H9 (cell line): ENCODE measurements around the gene RPL15. TPM values are rescaled to one million over a fixed set of nuclear protein-coding genes. Genes with fewer than 3 reads are reported as not detected.

Source experiments
- DNase-seq: peaks from one replicate; pipeline ENCODE4 v3.0.0-alpha.2; 2017
- H2AFZ ChIP-seq: one replicate; pipeline ENCODE4 v1.6.1; 2013; ENCODE audit warnings: mild to moderate bottlenecking, low read length, control low read depth, moderate library complexity
- H2AK5ac ChIP-seq: 2 replicates; pipeline ENCODE4 v1.6.1; 2013; ENCODE audit warnings: low read length, control low read depth, mixed read lengths; ENCODE audit not compliant: insufficient read length
- H2BK120ac ChIP-seq: one replicate; pipeline ENCODE4 v1.6.1; 2013; ENCODE audit warnings: low read depth, mild to moderate bottlenecking, low read length, control low read depth, inconsistent platforms; ENCODE audit not compliant: poor library complexity, severe bottlenecking
- H2BK12ac ChIP-seq: 2 replicates; pipeline ENCODE4 v1.6.1; 2013; ENCODE audit warnings: low read length, control low read depth, mixed read lengths, low read depth; ENCODE audit not compliant: insufficient read length
- H2BK15ac ChIP-seq: 2 replicates; pipeline ENCODE4 v1.6.1; 2013; ENCODE audit warnings: low read depth, low read length, control low read depth
- H2BK20ac ChIP-seq: one replicate; pipeline ENCODE4 v1.6.1; 2013; ENCODE audit warnings: low read depth, mild to moderate bottlenecking, low read length, control low read depth, inconsistent platforms; ENCODE audit not compliant: poor library complexity, severe bottlenecking
- H2BK5ac ChIP-seq: 2 replicates; pipeline ENCODE4 v1.6.1; 2013; ENCODE audit warnings: low read length, control low read depth, mixed read lengths; ENCODE audit not compliant: insufficient read length
- H3K14ac ChIP-seq: 2 replicates; pipeline ENCODE4 v1.6.1; 2013; ENCODE audit warnings: low read length, control low read depth; ENCODE audit not compliant: insufficient read depth
- H3K18ac ChIP-seq: 2 replicates; pipeline ENCODE4 v1.6.1; 2013; ENCODE audit warnings: low read depth, mild to moderate bottlenecking, mixed read lengths, low read length, control low read depth; ENCODE audit not compliant: insufficient read length
- H3K23ac ChIP-seq: 2 replicates; pipeline ENCODE4 v1.6.1; 2013; ENCODE audit warnings: low read length, control low read depth, mixed read lengths, low read depth; ENCODE audit not compliant: insufficient read length
- H3K23me2 ChIP-seq: 2 replicates; pipeline ENCODE4 v1.6.1; 2013; ENCODE audit warnings: low read depth, mild to moderate bottlenecking, mixed read lengths, low read length, control low read depth; ENCODE audit not compliant: insufficient read length, poor library complexity, severe bottlenecking
- H3K27ac ChIP-seq: 2 replicates; pipeline ENCODE4 v1.5.1; 2013; ENCODE audit warnings: low read length, control low read depth, mixed read lengths, low read depth; ENCODE audit not compliant: insufficient read length
- H3K27me3 ChIP-seq: 2 replicates; pipeline ENCODE4 v1.6.1; 2013; ENCODE audit warnings: low read length, control low read depth, inconsistent platforms; ENCODE audit not compliant: insufficient read depth
- H3K4ac ChIP-seq: 2 replicates; pipeline ENCODE4 v1.6.1; 2013; ENCODE audit warnings: low read depth, mild to moderate bottlenecking, control low read depth, inconsistent platforms, low read length, moderate library complexity
- H3K4me1 ChIP-seq: 2 replicates; pipeline ENCODE4 v1.6.1; 2013; ENCODE audit warnings: low read length, control low read depth, inconsistent platforms; ENCODE audit not compliant: insufficient read depth
- H3K4me2 ChIP-seq: 2 replicates; pipeline ENCODE4 v1.6.1; 2013; ENCODE audit warnings: low read length, control low read depth, mixed read lengths; ENCODE audit not compliant: insufficient read length, insufficient read depth
- H3K56ac ChIP-seq: 2 replicates; pipeline ENCODE4 v1.6.1; 2013; ENCODE audit warnings: low read depth, mild to moderate bottlenecking, mixed read lengths, low read length, control low read depth; ENCODE audit not compliant: insufficient read length
- H3K79me1 ChIP-seq: 2 replicates; pipeline ENCODE4 v1.6.1; 2013; ENCODE audit warnings: low read depth, mild to moderate bottlenecking, moderate library complexity, low read length, control low read depth, inconsistent platforms; ENCODE audit not compliant: insufficient read depth, poor library complexity, severe bottlenecking
- H3K79me2 ChIP-seq: 2 replicates; pipeline ENCODE4 v1.6.1; 2013; ENCODE audit warnings: low read length, control low read depth, inconsistent platforms; ENCODE audit not compliant: insufficient read depth
- H3K9ac ChIP-seq: 2 replicates; pipeline ENCODE4 v1.6.1; 2013; ENCODE audit warnings: low read length, control low read depth, mixed read lengths; ENCODE audit not compliant: insufficient read length; ENCODE audit errors: extremely low read depth
- H3K9me3 ChIP-seq: one replicate; pipeline ENCODE4 v1.6.1; 2013; ENCODE audit warnings: low read depth, low read length, inconsistent platforms; ENCODE audit not compliant: control insufficient read depth
- H3T11ph ChIP-seq: one replicate; pipeline ENCODE4 v1.6.1; 2013; ENCODE audit warnings: mild to moderate bottlenecking, low read length, control low read depth, inconsistent platforms
- H4K20me1 ChIP-seq: one replicate; pipeline ENCODE4 v1.6.1; 2013; ENCODE audit not compliant: control insufficient read depth, insufficient read length, insufficient read depth
- H4K5ac ChIP-seq: 2 replicates; pipeline ENCODE4 v1.6.1; 2013; ENCODE audit warnings: low read depth, mild to moderate bottlenecking, mixed read lengths, low read length, control low read depth; ENCODE audit not compliant: insufficient read length
- H4K8ac ChIP-seq: replicated peaks from 2 replicates; pipeline ENCODE4 v1.6.1; 2013; ENCODE audit warnings: low read length, control low read depth, mixed read lengths, low read depth; ENCODE audit not compliant: insufficient read length
- H4K91ac ChIP-seq: 2 replicates; pipeline ENCODE4 v1.6.1; 2013; ENCODE audit warnings: low read depth, mild to moderate bottlenecking, moderate library complexity, mixed read lengths, low read length, control low read depth; ENCODE audit not compliant: insufficient read length
- H3K27ac Mint-ChIP-seq, 3 experiments: 2 replicates in 2 of 3; 3 replicates in 1 of 3; pipeline ENCODE4 v1.8.0; 2020 to 2021; ENCODE audit warnings: mixed read lengths in 3 of 3, mild to moderate bottlenecking in 1 of 3, moderate library complexity in 1 of 3
- H3K27me3 Mint-ChIP-seq: 2 replicates; pipeline ENCODE4 v1.8.0; 2021; ENCODE audit warnings: low read depth, mild to moderate bottlenecking, moderate library complexity, mixed read lengths
- H3K36me3 Mint-ChIP-seq, 3 experiments: 2 replicates in 2 of 3; 3 replicates in 1 of 3; pipeline ENCODE4 v1.8.0; 2020 to 2021; ENCODE audit warnings: low read depth in 3 of 3, mixed read lengths in 3 of 3; ENCODE audit not compliant: insufficient read depth in 1 of 3
- H3K4me1 Mint-ChIP-seq, 2 experiments: 2 replicates each; pipeline ENCODE4 v1.8.0; 2020; ENCODE audit warnings: mixed read lengths in 2 of 2
- H3K4me3 Mint-ChIP-seq, 2 experiments: 2 replicates in 1 of 2; 3 replicates in 1 of 2; pipeline ENCODE4 v1.8.0; 2020 to 2021; ENCODE audit warnings: mild to moderate bottlenecking in 2 of 2, mixed read lengths in 2 of 2, moderate library complexity in 1 of 2
- H3K9me3 Mint-ChIP-seq, 2 experiments: 2 replicates in 1 of 2; 3 replicates in 1 of 2; pipeline ENCODE4 v1.8.0; 2020; ENCODE audit warnings: mild to moderate bottlenecking in 2 of 2, mixed read lengths in 2 of 2, moderate library complexity in 1 of 2
- CTCF ChIP-seq: fragments of 200-600 bp; sonication (generic); conservative IDR thresholded peaks from 3 replicates; pipeline ENCODE4 v1.8.0; 2021; ENCODE audit warnings: antibody characterized with exemption, mild to moderate bottlenecking
- WGBS: extraction: QIAGEN DNeasy Blood & Tissue Kit; methylation state at CpG from one replicate; pipeline ENCODE4 v1.1.7; 2013; ENCODE audit warnings: missing lambda C conversion rate, low lambda C conversion rate, mixed read lengths; ENCODE audit not compliant: insufficient read length; ENCODE audit errors: extremely low coverage; 5-methylcytosine and 5-hydroxymethylcytosine counted together
- total RNA-seq: library from RNA; stranded (reverse); gene quantifications from 2 replicates; pipeline ENCODE4 v1.2.1, GENCODE V29; 2021

The RPL15 gene
- total RNA-seq, 1 experiment from 2014 or later, result 2,794 TPM

GRCh38 chr3:23934253-23934652 is 17.3 kb downstream of the RPL15 start:
- no peak overlapping the region for H3K27ac Mint-ChIP-seq
- Histone ChIP-seq H3K18ac (no peak overlapping the region), H4K5ac (no peak overlapping the region), H3K79me1 (no peaks in the 10 kb centered on the region), H3K56ac (no peak overlapping the region), H3T11ph (no peak overlapping the region), H4K91ac (no peak overlapping the region), H3K14ac (no peak overlapping the region), H2AK5ac (no peak overlapping the region), H3K79me2 (no peaks in the 10 kb centered on the region), H3K4me1 (no peaks in the 10 kb centered on the region), H2BK15ac (no peak overlapping the region), H2BK120ac (no peak overlapping the region), H2BK12ac (no peak overlapping the region), H3K4ac (no peak overlapping the region), H2AFZ (no peak overlapping the region), H2BK5ac (no peak overlapping the region), H3K9ac (no peak overlapping the region), H3K4me2 (no peak overlapping the region), H4K20me1 (no peaks in the 10 kb centered on the region), H4K8ac (no peak overlapping the region), H3K27me3 (no peaks in the 10 kb centered on the region), H3K23ac (no peak overlapping the region), H3K9me3 (no peaks in the 10 kb centered on the region), H3K27ac (no peak overlapping the region), H3K23me2 (no peaks in the 10 kb centered on the region), H2BK20ac (no peak overlapping the region)
- no peak overlapping the region for H3K4me3 Mint-ChIP-seq
- no peaks in the 10 kb centered on the region for H3K36me3 Mint-ChIP-seq
- no peaks in the 10 kb centered on the region for H3K9me3 Mint-ChIP-seq
- no CpG with 5 or more reads among the region's 4 CpGs for WGBS
- TF ChIP-seq CTCF, result no peak
- no peaks in the 10 kb centered on the region; the same call in 1 of the 2 replicates for H3K27me3 Mint-ChIP-seq
- peaks cover 9 to 10% of the 10 kb centered on the region in 2 experiments for H3K4me1 Mint-ChIP-seq
- DNase-seq, result no peak
